ENCODE data around the gene GPR84.

GPR84 gene

GRCh38 chr12:54364413-54364812 lies at the start of gene GPR84:
GPR84 (minus strand) TSS chr12:54364486; CDS start chr12:54363851, 635 bp downstream.
- no peak for DNase-seq

GRCh38 chr12:54413284-54414190 lies 49.3 kb upstream of the GPR84 start:
- DNase-seq, result peak in 2 of 4 experiments; percentile 68 to 72

GRCh38 chr12:54412786-54413185 lies 48.5 kb upstream of the GPR84 start:
- no peak for DNase-seq

- no peak for DNase-seq
Measured at GRCh38 chr12:54412348-54412747, 48.1 kb upstream of the GPR84 start.

- peak in 1 of 4 experiments; percentile 53 for DNase-seq
Measured at GRCh38 chr12:54411391-54412241, 47.3 kb upstream of the GPR84 start.

GRCh38 chr12:54409267-54409666 lies 45.0 kb upstream of the GPR84 start:
- DNase-seq, result no peak

GRCh38 chr12:54407183-54407905 lies 43.1 kb upstream of the GPR84 start:
- no peak for DNase-seq

GRCh38 chr12:54405573-54405972 lies 41.3 kb upstream of the GPR84 start:
- DNase-seq, result no peak

GRCh38 chr12:54405106-54405505 lies 40.8 kb upstream of the GPR84 start:
- DNase-seq, result no peak

- DNase-seq, result peak in 3 of 4 experiments; percentile 28 to 49 (median 38)
Measured at GRCh38 chr12:54404061-54405004, 40.0 kb upstream of the GPR84 start.

GRCh38 chr12:54401119-54401518 lies 36.8 kb upstream of the GPR84 start:
- no peak for DNase-seq

GRCh38 chr12:54398995-54399793 lies 34.9 kb upstream of the GPR84 start:
- peak; percentile 79 to 90 (median 81) for DNase-seq

- no peak for DNase-seq
Measured at GRCh38 chr12:54398218-54398617, 33.9 kb upstream of the GPR84 start.

GRCh38 chr12:54397157-54397556 lies 32.9 kb upstream of the GPR84 start:
- DNase-seq, result no peak

GRCh38 chr12:54395545-54395944 lies 31.3 kb upstream of the GPR84 start:
- DNase-seq, result no peak

GRCh38 chr12:54394986-54395385 lies 30.7 kb upstream of the GPR84 start:
- DNase-seq, result no peak

GRCh38 chr12:54394281-54394719 lies 30.0 kb upstream of the GPR84 start:
- no peak for DNase-seq

- no peak for DNase-seq
Measured at GRCh38 chr12:54393743-54394142, 29.5 kb upstream of the GPR84 start.

- DNase-seq, result no peak
Measured at GRCh38 chr12:54393207-54393609, 28.9 kb upstream of the GPR84 start.

GRCh38 chr12:54392485-54393206 lies 28.4 kb upstream of the GPR84 start:
- no peak for DNase-seq
